Urinary bladder (tissue), 4 donors: Measurements from ENCODE around the gene ELL. TPM values are rescaled to one million over a fixed set of nuclear protein-coding genes. Genes with fewer than 3 reads are reported as not detected.

ENCODE experiments used
- DNase-seq: peaks from one replicate; pipeline ENCODE4 v3.0.0-alpha.2; 2015; ENCODE audit errors: extremely low spot score
- H3K27ac ChIP-seq: one replicate; pipeline ENCODE4 v1.5.1; 2013; ENCODE audit warnings: low read depth, mild to moderate bottlenecking, moderate library complexity
- H3K36me3 ChIP-seq: one replicate; pipeline ENCODE4 v1.6.1; 2013; ENCODE audit warnings: mild to moderate bottlenecking, moderate library complexity; ENCODE audit not compliant: insufficient read depth
- H3K4me1 ChIP-seq: one replicate; pipeline ENCODE4 v1.6.1; 2013; ENCODE audit warnings: mild to moderate bottlenecking, moderate library complexity; ENCODE audit not compliant: insufficient read depth
- H3K4me3 ChIP-seq: one replicate; pipeline ENCODE4 v1.5.1; 2013; ENCODE audit warnings: low read depth, low read length
- WGBS: extraction: QIAGEN DNeasy Blood & Tissue Kit; methylation state at CpG from one replicate; pipeline ENCODE4 v1.1.7; 2013; 5-methylcytosine and 5-hydroxymethylcytosine counted together
- polyA plus RNA-seq: library from polyadenylated mRNA; stranded (reverse); fragments of 200-250 nt; gene quantifications from one replicate; pipeline ENCODE4 v1.2.3, GENCODE V29; 2013
- total RNA-seq: library from RNA; depleted of rRNA; stranded (reverse); fragments of >200 nt; gene quantifications from one replicate; pipeline ENCODE4 v1.2.3, GENCODE V29; 2014
- donor health status: healthy with polysubstance abuse.
- donor health status: healthy.

Gene ELL
- total and polyA plus RNA-seq, 2 donors: 9.7 to 13.9 TPM

DNA sequence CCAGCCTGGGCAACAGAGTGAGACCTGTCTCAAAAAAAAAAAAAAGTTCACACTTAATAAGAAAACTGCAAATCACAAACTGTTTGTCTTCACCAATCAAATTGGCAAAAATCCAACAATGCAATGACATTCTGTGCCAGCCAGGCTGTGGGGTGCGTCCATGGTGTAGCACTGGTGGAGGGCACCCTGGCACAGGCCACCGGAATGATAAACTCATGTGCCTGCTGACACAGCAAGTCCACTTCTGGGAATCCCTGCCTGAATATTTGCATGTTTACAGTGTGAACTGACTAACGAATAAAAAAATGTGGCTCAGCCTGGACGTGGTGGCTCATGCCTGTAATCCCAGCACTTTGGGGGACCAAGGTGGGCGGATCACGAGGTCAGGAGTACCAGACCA is 122.9 kb downstream of the ELL start:
- DNase-seq: no peak
- Histone ChIP-seq H3K36me3 (no peaks in the 10 kb centered on the region), H3K4me1 (no peaks in the 10 kb centered on the region), H3K27ac (no peak overlapping the region), H3K4me3 (no peak overlapping the region)
- 43% methylated on average over 6 of the region's 6 CpGs for WGBS

DNA sequence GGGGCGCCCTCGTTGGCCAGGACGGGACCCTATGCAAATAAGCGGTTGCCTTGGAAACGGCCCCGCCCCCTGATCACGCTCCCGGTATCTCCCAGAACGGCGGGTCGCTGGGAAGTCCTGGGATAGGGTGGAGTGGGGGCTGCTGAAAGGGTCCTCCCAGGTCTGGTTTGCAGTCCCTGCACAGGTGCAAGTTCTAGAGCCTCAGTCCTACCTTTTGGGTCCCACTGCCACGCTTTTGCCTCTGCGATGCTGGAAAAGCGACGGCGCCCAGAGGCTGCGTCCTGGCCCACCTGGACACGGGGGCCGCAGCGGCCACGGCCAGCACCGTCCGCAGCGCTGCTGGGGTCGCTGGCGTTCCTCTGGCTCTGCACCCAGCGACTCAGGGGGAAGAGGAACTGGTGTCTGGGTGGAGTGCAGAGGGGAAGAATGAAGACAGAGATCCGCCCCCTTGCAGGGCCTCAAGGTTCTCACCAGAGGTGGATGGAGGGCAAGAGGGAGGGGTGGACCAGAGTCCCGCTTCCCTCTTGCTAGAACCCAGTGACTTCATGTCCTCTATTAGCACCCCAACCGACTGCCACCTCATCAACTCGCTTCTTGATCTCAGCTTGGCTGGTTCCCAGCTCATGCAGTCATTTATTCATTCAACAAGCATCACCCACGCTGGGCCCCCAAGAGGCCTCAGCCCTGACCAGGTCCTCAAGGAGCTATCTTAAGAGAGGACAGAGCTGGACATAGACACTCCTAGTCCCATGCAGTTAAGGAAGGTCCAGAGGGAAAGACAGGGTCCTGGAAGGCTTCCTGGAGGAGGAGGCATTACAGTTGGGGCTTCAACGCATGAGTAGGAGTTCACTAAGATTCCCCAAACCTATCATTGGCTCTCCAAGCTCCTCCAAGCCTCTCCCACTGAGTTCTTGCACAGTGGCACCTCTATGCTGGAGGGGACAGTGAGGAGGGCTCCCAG is 124.3 kb downstream of the ELL start, which contains the start of gene LRRC25:
TSS of gene LRRC25 (minus strand) at position 381 of the 961 bp plus-strand sequence. CDS start 659 bp downstream, outside the sequence.
- no peak within 1 kb of the TSS for H3K4me3 ChIP-seq
- H3K27ac ChIP-seq: no peak within 1 kb of the TSS

DNA sequence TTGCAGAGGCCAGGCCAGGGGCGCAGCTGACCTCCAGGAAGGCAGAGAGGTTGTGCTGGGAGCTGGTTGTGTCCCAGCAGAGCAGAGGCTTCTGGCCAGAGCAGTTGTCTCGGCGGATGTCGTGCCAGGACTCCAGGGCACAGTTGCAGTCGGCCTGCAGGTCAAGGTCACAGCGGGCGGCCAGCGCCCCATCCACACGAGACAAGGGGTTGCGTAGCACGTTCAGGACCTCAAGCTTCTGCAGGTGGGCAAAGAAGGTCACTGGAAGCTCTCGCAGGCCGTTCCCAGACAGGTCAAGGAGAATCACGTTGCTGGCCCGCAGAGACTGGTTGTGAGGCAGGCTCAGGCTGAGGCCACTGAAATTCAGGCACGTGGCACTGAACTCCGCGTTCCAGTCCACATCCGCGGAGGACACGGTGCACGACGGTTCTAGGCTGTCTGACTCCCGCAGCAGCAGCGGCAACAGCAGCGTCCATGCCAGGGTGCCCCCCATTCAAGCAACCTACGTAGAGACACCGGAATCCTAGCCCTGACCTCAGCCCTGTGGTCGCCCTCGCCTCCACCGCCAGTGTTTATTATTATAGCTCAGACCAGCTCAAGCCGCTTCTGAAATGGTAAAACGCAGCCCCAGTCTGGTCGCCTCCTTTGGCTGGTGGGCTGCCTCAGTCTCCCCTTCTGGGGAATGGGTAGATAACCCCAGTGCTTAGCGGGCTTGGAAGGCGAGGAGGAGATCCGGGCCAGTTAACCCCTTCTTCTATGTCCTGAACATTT is 125.2 kb downstream of the ELL start:
- no peak overlapping the region for H3K4me3 ChIP-seq
- WGBS: 68% methylated on average over 37 of the region's 37 CpGs
- H3K4me1 ChIP-seq: no peaks in the 10 kb centered on the region
- no peaks in the 10 kb centered on the region for H3K36me3 ChIP-seq
- no peak for DNase-seq
- H3K27ac ChIP-seq: no peak overlapping the region

More for the DNA sequence above, 124.3 kb downstream of the ELL start, which contains the start of gene LRRC25:
- H3K4me1 ChIP-seq: no peaks in the 10 kb centered on the region
- WGBS: 16% methylated on average over 33 of the region's 33 CpGs
- no peak for DNase-seq
- H3K36me3 ChIP-seq: no peaks in the 10 kb centered on the region

DNA sequence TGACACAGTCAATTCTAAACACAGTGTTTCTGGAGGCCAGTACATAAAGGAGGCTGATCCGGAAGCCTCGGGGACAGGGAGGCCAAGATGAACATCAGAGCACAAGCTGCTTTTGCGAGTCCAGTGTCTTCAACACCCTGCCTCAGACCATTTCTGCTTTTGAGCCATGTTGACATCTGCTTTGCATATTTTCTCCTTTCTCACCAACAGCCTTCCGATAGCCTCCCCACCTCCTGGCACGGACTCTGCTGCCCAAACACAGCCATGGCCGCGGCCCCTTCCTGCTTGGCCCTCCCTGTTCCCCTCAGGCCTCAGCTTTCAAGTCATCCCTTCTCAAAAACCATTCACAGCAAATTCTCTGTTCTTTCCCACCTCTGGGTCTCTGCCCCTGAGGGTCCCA is 128.0 kb downstream of the ELL start:
- WGBS: 60% methylated on average over 7 of the region's 7 CpGs
- Histone ChIP-seq H3K4me1 (no peaks in the 10 kb centered on the region), H3K27ac (no peak overlapping the region), H3K36me3 (no peaks in the 10 kb centered on the region), H3K4me3 (no peak overlapping the region)
- DNase-seq: no peak

DNA sequence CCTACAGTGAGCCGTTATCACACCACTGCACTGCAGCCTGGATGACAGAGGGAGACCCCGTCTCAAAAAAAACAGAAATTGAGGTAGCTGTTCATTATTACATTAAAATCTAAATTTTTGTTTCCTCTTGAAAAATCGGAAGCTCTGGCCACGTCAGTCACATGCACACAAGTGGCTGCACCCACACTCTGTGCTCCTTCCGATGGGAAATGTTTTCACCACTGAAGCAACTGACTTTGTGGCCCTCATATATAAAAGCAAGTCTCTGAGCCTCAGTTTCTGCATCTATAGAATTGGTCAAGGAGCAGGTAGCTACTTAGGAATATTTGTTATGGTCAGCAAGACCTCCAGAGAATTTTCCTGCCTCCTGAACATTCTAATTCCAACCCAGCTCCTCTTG is 128.9 kb downstream of the ELL start:
- no peaks in the 10 kb centered on the region for H3K36me3 ChIP-seq
- DNase-seq: no peak
- WGBS: 83% methylated on average over 5 of the region's 5 CpGs
- H3K4me3 ChIP-seq: no peak overlapping the region
- no peak overlapping the region for H3K27ac ChIP-seq
- no peaks in the 10 kb centered on the region for H3K4me1 ChIP-seq

Other genes with a start within 250 kb of the ELL start
- 1.3 TPM for gene IQCN, start 247.6 kb downstream of the ELL start, total RNA-seq
- 1.8 TPM for gene IQCN, start 247.6 kb downstream of the ELL start, polyA plus RNA-seq
- 59.5 TPM for gene JUND, start 240.4 kb downstream of the ELL start, total RNA-seq
- gene JUND, start 240.4 kb downstream of the ELL start, polyA plus RNA-seq: 473 TPM
- gene LSM4, start 199.0 kb downstream of the ELL start, total RNA-seq: 56.5 TPM
- gene LSM4, start 199.0 kb downstream of the ELL start, polyA plus RNA-seq: 97.5 TPM
- gene PGPEP1, start 181.5 kb downstream of the ELL start, total RNA-seq: 13.9 TPM
- gene PGPEP1, start 181.5 kb downstream of the ELL start, polyA plus RNA-seq: 19.0 TPM
- 12.5 TPM for gene GDF15, start 135.9 kb downstream of the ELL start, total RNA-seq
- gene GDF15, start 135.9 kb downstream of the ELL start, polyA plus RNA-seq: 58.2 TPM
- 2.9 TPM for gene LRRC25, start 124.4 kb downstream of the ELL start, total RNA-seq
- gene LRRC25, start 124.4 kb downstream of the ELL start, polyA plus RNA-seq: 7.0 TPM
- 28.8 TPM for gene SSBP4, start 102.7 kb downstream of the ELL start, total RNA-seq
- 81.3 TPM for gene SSBP4, start 102.7 kb downstream of the ELL start, polyA plus RNA-seq
- 26.0 TPM for gene ISYNA1, start 83.9 kb downstream of the ELL start, total RNA-seq
- 35.6 TPM for gene ISYNA1, start 83.9 kb downstream of the ELL start, polyA plus RNA-seq
- 71.3 TPM for gene FKBP8, start 21.5 kb upstream of the ELL start, total RNA-seq
- 317 TPM for gene FKBP8, start 21.5 kb upstream of the ELL start, polyA plus RNA-seq
- 33.8 TPM for gene KXD1, start 35.8 kb upstream of the ELL start, total RNA-seq
- 120 TPM for gene KXD1, start 35.8 kb upstream of the ELL start, polyA plus RNA-seq
- gene UBA52, start 49.8 kb upstream of the ELL start, total RNA-seq: 610 TPM
- 1,360 TPM for gene UBA52, start 49.8 kb upstream of the ELL start, polyA plus RNA-seq
- gene REX1BD, start 66.7 kb upstream of the ELL start, total RNA-seq: 18.9 TPM
- gene REX1BD, start 66.7 kb upstream of the ELL start, polyA plus RNA-seq: 103 TPM
- 2.5 TPM for gene CRLF1, start 84.7 kb upstream of the ELL start, total RNA-seq
- gene CRLF1, start 84.7 kb upstream of the ELL start, polyA plus RNA-seq: 119 TPM
- gene TMEM59L, start 90.8 kb upstream of the ELL start, total RNA-seq: 3.9 TPM
- gene TMEM59L, start 90.8 kb upstream of the ELL start, polyA plus RNA-seq: 5.5 TPM
- gene KLHL26, start 115.0 kb upstream of the ELL start, total RNA-seq: 2.5 TPM
- 12.5 TPM for gene KLHL26, start 115.0 kb upstream of the ELL start, polyA plus RNA-seq
- gene CRTC1, start 161.6 kb upstream of the ELL start, total RNA-seq: 4.8 TPM
- 13.6 TPM for gene CRTC1, start 161.6 kb upstream of the ELL start, polyA plus RNA-seq